GM21447 (cell line): ENCODE measurements around the gene SPNS2.

Experiments
- ATAC-seq: cut with Tn5 transposase; IDR thresholded peaks from one replicate; pipeline ENCODE4 v1.9.1; 2021; ENCODE audit not compliant: unreplicated experiment

Gene SPNS2

DNA sequence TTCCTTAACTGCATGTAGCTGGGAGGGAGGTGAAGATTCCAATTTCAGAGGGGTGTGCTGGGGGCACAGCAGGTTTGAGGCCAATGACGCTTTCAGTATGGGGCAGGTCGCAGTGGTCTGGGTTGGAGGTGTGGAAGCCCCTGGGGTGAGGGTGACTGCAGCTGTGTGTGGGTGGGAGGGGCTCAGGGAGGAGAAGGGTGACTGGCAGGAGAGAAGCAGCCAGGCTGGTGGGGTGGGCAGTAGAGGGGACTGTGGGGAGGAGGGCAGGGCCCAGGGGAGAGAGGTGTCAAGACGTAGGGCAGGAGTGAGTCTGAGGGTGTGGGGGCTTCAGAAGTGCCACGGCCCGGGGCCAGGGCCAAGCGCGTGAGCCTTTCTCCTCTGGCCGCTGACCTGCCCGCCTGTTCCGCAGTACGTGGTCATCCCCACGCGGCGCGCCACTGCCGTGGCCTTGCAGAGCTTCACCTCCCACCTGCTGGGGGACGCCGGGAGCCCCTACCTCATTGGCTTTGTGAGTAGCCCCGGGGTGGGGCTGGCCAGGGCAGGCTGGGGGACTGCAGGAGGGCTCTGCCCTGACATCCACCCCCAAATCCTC lies 37.1 kb downstream of the SPNS2 start:
- no peak for ATAC-seq

DNA sequence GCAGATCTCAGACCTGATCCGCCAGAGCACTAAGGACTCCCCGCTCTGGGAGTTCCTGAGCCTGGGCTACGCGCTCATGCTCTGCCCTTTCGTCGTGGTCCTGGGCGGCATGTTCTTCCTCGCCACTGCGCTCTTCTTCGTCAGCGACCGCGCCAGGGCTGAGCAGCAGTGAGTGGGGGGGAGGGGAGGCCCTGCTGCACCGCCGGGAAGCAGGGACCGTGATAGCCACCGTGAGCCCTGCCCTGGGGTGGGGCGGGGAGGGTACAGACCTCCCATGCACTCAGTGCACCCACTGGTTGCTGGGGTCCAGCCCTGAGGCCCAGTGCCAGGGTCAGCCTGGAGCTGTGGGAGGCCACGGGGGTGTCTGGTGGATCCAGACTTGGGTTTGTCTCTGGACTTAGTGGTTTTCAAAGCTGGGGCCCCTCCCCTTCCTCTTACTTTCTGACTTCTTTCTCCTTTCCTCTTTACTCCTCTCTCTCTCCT lies 37.6 kb downstream of the SPNS2 start:
- no peak for ATAC-seq

DNA sequence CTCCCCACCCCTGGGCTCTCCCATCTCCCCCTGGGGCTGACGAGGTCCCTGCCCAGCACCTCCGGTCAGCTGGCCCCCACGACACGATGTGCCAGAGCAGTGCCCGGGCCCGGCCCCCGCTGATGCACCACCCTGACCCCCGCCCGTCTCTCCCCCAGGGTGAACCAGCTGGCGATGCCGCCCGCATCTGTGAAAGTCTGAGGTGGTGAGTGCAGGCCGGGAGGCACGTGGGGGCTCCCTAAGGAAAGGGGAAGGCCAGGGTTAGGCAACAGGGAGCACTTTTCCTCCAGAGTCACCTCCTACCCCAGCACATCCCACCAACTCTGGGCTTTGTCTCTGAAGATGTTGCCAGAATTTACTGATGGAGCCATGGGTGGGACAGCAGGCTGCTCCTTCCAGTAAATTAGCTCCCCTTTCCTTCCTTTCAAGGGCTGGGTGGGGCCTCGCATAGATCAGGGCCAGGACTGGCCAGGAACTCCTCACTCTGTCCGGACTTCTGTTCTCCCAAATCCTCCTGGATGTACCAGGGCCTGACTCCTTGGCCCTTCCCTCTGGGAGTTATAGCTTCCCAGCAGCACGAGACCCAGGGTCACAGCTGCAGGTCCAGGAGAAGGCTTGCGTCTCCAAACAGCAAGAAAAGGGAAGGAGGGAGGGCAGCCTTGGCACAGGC lies 38.2 kb downstream of the SPNS2 start:
- ATAC-seq = no peak

DNA sequence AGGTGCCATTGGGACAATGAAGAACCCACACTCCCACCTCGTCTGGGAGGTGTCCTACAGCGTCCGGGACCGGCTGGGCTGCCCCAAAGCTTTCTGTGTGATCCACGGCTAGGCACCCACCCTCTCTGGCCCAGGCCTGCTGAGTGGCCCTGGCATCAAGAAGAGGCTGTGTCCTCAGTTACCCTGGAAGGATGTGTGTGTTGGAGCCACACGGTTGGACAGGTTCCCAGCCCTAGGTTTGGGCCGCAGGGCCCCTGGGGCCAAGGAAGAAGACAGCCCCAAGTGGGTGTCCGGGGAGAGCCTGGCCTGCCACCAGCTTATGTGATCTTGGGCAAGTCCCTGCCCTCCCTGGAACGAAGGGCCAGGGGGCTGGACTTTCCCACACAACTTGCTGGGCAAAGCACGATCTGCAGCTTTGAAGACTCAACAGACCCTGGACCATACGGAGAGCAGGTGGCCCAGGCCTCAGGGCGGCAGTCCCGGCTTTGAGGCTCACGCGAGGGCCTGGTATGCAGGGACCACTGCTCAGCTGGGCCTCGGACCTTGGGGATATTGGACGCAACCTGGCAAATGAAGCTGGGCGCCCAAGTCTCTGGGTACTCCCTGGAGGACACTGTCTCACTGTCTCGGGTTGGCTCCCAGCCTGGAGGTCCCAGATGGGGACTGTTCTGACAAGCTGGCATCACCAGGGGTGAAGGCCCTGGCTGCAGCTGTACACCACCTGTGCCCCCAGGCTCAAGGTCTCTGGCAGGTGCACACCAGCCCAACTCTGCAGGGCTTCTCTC lies 39.0 kb downstream of the SPNS2 start:
- no peak for ATAC-seq

DNA sequence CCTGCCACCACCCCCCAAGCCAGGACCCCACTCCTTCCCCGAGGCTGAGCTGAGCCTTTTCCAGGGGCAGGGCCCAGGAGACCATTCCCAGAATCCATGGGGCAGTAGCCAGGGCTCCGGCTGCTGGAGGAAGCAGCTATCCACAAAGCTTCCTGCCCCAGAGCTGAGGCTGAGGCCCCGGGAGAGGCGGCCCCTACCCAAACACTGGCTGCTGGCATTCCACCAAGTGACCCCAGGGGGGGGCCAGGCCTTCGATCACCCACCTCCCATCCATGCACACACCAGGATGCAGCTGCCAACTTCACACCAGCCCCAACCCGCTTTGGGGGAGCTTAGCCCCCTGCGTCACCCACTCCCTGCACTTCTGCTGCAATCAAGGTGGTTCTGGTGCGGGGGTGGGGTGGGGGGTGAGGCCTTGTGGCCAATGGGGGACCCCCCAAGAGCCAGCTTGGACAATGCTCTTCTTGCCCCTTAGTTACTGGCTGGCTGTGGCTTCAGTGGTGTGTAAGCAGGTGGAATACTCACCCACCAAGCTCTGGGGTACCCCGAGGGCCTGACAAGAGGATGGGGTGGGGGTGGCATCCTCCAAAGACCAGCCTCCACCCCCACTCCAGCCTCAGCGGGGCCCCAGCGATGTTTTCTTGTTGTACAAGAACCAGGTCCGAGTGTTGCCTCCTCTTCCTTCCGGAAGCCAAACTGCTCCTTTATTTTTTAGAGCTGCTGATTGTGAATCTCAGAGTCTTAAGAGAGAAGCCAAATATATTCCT lies 39.7 kb downstream of the SPNS2 start:
- ATAC-seq = no peak

DNA sequence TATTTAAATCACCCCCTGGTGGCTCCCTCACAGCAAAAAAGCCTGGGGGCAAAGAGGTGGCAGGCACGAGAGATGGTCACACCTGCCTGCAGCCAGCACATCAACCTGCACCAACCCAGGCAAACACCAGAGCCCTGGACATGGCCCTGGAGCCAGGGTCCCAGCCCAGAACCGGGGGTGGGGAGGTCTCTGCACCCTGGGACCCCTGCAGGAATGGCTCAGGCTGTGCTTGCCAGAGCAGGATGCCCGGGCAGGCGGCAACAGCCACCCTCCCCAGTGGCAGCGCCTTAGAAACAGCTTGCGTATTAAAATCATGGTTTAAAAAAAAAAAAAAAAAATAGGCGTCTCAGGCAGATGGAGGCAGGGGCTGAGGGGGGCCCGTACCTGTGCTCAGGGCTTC lies 40.3 kb downstream of the SPNS2 start:
- no peak for ATAC-seq

DNA sequence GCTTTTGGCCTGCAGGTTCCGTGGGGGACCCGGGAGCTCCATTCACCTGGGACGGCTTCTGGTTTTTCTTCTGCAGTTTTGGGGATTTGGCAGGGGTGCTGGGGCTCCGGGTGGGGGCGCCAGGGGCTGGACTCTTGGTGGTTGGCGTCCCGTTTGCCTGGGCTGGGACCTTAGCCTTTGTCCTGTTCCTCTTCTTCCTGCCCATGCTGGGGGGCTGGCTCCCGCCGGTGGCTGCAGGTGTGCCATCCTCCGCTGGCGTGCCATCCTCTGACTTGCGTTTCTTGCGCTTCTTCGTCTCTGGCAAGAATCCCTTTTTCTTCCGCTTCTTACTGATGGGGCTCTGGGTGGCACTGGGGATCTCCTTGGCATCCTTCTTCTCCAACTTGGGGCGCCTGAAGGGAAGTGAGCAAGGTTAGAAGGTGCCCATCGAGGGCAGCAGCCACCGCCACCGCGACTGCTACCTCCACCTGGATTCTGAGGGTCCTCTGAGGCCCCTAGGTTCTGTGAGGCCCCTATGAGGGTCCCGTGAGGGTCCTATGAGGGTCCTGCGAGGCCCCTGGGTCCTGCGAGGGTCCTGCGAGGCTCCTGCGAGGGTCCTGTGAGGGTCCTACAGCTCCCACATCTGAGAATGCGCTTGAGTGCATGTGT lies 41.0 kb downstream of the SPNS2 start:
- no peak for ATAC-seq

DNA sequence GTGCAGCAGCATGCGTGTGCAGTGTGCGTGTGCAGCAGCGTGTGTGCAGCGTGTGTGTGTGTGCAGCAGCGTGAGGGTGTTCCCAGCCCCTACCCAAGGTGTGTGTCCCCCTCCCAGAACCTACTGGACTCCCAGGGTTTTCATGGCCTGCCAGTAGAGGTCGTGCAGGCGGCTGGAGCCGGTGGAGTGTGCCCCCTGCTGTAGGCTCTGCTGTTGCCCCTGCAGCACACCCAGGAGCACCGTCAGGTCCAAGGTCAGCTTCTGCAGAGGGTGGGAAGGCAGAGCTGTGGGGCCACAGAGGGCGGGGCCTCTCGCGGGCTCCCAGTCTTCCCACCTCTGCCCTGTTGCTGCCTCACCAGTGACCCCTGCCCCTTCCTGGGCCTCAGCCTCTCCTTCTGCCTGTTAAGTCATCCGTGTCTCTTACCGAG lies 41.6 kb downstream of the SPNS2 start:
- no peak for ATAC-seq

DNA sequence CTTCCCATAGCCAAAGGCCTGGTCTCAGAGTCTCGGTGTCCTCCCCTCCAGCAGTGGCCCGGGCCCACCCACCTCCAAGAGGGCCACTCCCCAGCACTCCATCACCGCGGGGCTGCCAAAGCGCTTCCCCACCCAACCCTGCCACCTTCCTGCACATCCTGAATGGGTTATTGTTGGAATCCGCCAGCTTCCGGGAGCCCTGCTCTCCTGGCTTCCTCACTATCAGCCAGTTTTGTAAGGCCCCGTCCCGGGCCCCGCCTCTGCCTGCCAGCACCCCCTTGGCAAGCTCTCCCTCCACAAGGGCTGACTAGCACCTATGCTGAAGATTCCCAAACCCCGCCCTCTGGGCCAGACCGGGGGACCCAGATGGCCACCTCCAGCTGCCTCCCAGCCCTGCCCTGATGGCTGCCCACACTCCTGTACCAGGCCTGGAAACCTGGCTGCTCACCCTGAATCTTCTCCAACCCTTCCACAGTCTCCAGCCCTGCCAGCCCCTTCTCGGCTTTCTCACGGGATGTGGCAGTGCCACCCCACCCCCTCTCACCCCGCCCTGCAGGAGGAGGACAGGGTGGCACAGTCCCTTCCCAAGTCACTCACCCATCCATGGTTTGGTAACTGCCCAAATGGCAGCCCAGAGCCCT lies 42.1 kb downstream of the SPNS2 start:
- no peak for ATAC-seq

DNA sequence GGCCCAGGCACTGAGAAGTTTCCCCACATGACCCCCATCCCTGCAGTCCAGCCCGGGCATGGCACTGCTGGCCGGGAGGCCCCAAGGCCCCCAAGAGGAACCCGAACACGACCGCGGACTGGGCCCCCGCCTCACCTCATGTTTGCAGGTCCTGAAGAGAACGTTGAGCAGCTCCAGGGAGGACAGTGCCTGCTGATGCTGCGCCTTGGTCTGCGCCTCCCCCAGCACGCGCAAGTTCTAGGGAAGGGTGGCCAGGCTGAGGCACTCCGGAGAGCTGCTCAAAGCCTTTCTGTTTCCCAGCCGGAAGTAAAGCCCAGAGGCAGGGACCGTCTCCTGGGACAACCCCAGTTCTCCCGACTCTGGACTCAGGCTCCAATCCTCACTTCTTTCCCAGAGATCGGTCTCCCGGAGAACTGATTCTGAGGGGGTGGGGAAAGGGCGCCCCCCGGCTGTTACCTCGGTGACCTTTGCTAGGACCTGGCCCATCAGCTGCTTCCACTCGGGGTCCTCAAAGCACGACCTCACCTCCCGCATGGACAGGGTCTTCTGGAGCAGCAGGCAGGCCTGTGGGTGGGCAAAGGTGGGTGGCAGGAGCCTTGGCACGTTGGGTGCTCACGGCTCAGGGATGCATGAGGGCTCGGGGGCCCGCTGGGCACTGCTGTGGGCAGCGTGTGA lies 42.8 kb downstream of the SPNS2 start:
- no peak for ATAC-seq

DNA sequence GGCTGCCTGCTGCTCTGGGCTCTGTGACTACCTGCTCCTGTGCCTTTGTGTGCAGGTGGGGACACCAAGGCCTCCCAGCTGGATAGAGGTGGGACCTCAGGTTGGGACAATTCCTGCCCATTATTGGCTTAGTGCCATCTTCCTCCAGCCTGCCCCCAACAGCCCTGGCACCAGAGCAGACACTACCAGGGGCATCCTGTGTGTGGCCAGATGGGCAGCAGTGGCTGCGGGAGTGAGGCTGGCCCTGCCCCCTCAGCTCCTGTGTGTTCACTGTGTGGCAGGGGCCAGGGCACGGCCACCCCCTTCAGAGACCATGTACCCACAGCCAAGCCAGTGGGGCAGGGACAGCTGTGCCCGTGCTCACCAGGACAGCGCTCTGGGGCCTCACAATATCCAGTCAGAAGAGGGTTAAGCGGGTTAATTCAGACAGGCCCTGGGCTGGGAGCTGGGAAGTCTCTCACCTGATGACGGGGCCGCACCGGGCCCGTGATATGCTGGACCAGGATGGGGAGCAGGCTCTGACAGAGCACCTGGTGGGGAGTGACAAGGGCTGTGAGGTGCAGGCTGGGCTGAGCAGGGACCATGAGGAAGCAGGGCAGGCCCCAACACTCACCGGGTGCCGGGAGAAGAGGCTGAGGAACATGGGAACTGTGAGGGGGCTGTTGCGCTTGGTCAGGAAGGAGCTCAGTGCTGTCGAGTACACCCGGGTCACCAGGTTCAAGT lies 43.5 kb downstream of the SPNS2 start:
- no peak for ATAC-seq

DNA sequence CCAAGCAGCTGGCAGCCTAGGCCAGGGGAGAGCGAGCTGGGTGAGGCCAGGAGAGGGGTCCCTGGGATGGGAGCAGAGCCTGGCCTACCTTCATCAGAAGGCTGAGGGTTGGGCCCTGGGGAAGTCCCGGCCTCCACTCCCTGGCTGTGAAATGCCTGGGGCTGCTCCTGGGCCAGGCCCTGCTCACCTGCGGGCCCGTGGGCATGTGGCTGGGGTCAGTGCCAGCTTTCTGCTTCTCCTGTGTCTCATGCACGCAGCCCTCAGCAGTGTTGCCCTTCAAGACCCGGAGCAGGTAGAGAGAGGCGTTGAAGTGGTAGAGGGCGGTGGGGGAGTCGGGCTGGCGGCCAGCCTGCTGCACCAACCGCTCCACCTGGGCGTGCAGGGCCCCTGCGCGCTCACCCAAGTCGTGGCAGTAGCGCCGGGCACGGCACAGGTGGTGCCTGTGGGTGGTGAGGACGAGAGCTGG lies 44.1 kb downstream of the SPNS2 start:
- ATAC-seq = no peak

DNA sequence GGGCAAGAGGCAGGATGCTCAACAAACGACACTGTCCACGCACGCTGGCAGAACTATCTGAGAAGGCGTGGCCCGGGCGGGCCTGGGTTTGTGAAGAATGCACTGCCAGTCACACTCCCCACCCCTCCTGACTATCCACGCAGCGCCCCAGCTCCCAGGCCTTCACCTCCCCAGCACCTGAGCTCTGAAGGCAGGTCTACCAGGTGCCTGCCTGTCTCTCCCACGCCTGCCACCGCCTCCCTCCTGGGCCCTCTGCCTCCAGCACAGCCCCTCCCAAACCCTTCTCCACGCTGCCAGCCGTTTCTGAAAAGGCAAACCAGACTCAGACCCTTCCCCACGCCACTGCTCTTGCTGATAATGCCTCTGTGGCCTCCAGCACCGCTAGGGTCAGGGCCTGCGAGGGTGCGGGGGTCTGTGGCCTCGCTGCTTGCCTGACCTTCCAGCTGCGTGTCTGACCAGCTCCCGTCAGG lies 44.9 kb downstream of the SPNS2 start:
- no peak for ATAC-seq

DNA sequence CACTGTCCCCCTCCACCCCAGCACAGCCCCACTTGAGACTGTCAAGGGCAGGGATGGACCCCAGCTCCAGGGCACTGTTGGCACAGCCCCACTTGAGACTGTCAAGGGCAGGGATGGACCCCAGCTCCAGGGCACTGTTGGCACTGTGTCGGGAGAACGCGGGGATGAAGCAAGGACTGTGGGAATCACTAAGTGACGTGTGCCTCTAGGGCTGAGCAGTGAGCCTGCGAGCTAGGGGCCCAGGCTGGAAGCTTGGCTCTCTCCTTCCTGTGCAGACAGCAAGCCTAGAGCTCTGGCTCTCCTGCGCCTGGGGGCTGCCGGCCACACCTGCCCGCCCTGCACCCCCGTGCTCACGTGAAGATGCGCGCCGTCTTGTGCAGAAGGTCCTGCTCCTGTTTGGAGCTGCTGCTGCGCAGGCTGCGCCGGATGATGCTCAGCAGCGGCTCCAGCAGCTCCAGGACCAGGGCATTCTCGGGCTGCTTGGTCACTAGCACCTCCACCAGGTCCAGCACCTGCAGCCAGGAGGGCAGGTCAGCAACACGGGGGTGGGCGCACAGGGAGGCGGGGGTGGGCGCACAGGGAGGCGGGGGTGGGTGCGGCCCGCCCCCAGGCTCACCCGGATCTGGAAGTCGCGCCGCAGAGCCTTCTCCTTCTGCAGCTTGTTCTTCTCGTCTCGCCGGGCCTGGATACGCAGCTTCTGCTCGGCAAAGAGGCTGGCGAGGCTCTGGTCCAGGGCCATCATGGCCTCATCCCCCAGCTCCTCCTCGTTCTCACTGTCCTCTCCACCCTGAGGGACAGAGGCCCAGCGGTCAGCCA lies 45.7 kb downstream of the SPNS2 start:
- no peak for ATAC-seq

DNA sequence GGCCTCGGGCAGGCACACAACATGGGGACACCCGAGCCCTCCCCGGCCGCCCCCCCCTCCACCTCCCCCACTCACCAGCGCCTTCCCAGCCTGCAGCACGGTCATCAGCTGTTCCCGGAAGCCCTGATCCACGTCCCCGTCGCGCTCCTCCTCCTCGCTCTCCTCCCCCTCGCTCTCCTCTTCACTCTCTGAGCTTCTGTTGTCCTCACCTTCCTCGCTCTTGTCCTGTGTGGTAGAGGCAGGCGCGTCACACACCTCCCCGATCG lies 46.2 kb downstream of the SPNS2 start:
- ATAC-seq = no peak

DNA sequence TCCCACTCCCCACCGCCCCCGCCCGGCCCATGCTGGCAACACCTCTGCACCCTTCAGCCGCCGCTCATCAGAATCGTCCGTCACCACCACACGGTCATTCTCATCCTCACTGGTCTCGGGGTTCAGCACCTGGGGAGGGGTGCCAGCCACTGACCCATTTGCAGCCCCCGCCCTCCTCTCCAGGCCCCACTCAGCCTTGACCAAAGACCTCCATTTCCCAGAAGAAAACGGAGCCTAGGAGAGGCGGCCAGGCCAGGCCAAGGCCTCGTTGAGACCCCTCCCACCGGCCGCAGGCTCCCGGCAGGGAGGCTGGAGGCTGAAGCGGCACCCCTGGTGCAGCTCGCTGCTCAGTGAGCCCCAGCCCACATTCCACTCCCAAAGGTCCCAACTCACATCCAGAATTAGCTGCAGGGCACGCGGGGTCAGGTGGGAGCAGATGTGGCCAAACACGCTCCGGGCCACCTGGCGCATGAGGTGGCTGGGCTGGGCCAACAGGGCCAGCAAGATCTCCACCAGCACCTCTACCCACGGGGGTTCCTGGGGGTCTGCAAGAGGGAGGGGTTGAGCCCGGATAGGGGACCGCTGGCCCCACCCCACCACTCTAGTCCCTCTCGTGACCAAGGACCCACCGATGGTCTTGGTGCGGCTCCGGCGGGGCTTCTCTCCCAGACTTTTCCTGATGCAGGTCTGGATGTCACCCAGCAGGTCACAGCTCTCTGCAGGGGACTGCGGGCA lies 46.7 kb downstream of the SPNS2 start:
- no peak for ATAC-seq

DNA sequence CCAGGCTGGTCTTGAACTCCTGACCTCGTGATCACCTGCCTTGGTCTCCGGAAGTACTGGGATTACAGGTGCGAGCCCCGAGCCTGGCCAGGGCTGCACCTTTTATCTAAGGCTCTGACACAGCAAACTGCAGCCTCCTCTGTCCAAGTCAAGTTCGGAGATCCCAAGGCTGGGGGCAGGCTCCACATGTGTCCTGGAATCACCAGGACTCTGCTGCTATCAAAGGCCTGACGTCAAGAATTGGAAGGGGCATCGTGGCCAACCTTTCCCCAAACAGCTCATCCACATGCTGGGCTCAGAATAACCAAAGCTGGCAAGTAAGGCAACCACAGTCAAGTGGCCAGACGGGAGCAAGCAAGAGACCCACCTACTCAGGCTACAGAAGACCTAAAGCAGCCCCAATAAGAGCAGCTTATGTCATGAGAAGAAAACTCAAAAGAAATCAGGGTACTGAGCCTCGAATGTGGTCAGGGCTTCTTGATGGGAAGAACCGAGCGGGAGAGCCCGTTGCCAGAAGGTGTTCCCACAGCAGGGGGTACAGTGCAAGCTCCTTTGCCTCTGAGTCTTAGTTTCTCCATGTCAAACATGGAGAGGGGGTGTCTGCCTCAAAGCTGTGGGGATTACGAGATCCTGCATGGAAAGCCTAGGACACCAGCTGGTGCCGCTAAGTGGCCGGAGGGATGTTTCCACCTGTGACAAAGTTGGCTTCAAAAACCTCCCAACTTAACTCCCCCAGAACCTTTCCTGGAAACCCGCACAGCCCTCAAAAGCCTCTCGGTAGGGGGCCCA lies 48.6 kb downstream of the SPNS2 start:
- ATAC-seq = no peak
